Thoracic aorta (tissue), 2 donors: Measurements from ENCODE around the gene HPSE2. TPM values are rescaled to one million over a fixed set of nuclear protein-coding genes. Genes with fewer than 3 reads are reported as not detected.
A peak's percentile ranks its signal among the peaks of the same experiment; 100 is the strongest.

Source experiments
- ATAC-seq: fragments of 150-250 bp; one replicate; pipeline ENCODE4 v1.8.0; 2017; ENCODE audit warnings: low read depth; ENCODE audit not compliant: insufficient number of reproducible peaks, low FRiP score
- DNase-seq: peaks from one replicate; pipeline ENCODE4 v3.0.0-alpha.2; 2020; ENCODE audit warnings: low spot score
- H3K27ac ChIP-seq, 2 donors: fragments of 200-600 bp; sonication (generic); 1 replicate in 1 of 2; 2 replicates in 1 of 2; pipeline ENCODE4 v1.5.1; 2016; ENCODE audit warnings: mild to moderate bottlenecking in 2 of 2, moderate library complexity in 2 of 2
- H3K27me3 ChIP-seq: fragments of 200-600 bp; sonication (generic); replicated peaks from 2 replicates; pipeline ENCODE4 v1.6.0; 2016; ENCODE audit warnings: mild to moderate bottlenecking; ENCODE audit not compliant: insufficient read depth
- H3K36me3 ChIP-seq: fragments of 200-600 bp; sonication (generic); one replicate; pipeline ENCODE4 v1.5.1; 2016
- H3K4me1 ChIP-seq, 2 donors: fragments of 200-600 bp; sonication (generic); 1 replicate in 1 of 2; 2 replicates in 1 of 2; pipeline versions ENCODE4 v1.5.1 to v1.6.0; 2016; ENCODE audit warnings: low read depth in 2 of 2, mild to moderate bottlenecking in 1 of 2; ENCODE audit not compliant: control insufficient read depth in 1 of 2
- H3K4me3 ChIP-seq: fragments of 200-600 bp; sonication (generic); 2 replicates; pipeline ENCODE4 v1.5.1; 2016; ENCODE audit warnings: mild to moderate bottlenecking
- H3K9me3 ChIP-seq: fragments of 200-600 bp; sonication (generic); 2 replicates; pipeline ENCODE4 v1.5.1; 2016
- total RNA-seq, 2 donors: library from RNA; depleted of rRNA; stranded (reverse); fragments of >200 nt; gene quantifications; one replicate each; pipeline versions ENCODE4 v1.1.0 to v1.2.3, GENCODE V29; 2016
- TF ChIP-seq, protein P1 (sequence below): fragments of 200-600 bp; sonication (generic); IDR thresholded peaks from one replicate; pipeline ENCODE4 v1.5.1; 2019; ENCODE audit warnings: antibody characterized with exemption

The HPSE2 gene
- 1 to 10 TPM; 1.1 to 1.8 TPM for total RNA-seq

DNA sequence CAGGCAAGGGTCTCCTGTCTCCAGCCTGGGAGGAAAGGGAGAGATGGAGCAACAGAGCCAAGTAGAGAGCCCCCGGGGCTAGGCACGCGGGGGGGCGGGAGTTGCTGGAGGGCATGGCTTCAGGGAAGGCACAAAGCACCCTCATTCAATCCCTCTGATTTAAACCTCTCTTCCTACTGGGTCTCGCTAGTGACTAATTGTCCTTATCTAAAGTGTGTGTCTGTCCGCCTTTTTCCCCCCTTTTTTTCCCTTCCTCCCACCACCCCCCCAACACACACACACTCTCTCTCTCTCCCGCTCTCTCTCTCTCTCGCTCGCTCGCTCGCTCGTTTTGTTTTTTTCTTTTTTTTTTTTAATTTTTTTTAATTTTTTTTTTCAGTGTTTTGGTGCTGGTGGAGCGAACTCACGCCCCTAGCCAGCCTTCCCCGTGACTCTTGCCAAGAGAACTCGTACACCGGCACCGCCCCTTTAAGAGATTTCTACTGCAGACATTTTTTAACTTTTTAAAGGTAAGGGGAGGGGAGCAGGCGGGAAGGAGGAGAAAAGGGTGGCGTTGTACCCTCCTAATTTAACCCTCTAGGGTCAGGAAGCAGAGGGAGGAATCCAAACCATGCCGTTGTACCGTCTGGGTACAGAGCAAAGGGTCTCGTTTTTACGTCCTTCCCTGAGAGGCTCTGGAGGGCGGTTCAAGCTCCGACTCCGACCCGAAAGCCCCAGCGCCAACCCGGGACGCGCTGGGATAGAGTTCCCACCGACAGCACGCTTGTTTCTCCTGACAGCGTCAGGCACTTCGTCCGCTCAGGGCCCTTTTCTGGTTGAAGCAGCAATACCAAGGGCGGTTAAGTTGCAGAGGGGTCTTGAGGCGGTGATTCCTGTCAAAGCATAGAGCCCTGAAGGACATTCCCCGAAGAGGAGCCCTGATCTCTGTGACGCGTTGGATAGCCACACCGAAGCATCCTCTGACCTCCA, at the start of gene HPSE2:
Gene HPSE2, minus strand, starts transcription at position 195 of the 969 bp plus-strand sequence.
- H3K36me3 ChIP-seq, result no peaks in the 10 kb centered on the region
- no peaks in the 10 kb centered on the region for H3K9me3 ChIP-seq
- DNase-seq (no peak), ATAC-seq (no peak)
- H3K27ac ChIP-seq, result peak within 1 kb of the TSS; percentile 35 to 47
- peak within 1 kb of the TSS; percentile 79 for H3K4me3 ChIP-seq
- H3K4me1 ChIP-seq, result peaks cover 20 to 33% of the 10 kb centered on the region in 2 donors
- no peaks in the 10 kb centered on the region for H3K27me3 ChIP-seq
- TF ChIP-seq, protein P1, sequence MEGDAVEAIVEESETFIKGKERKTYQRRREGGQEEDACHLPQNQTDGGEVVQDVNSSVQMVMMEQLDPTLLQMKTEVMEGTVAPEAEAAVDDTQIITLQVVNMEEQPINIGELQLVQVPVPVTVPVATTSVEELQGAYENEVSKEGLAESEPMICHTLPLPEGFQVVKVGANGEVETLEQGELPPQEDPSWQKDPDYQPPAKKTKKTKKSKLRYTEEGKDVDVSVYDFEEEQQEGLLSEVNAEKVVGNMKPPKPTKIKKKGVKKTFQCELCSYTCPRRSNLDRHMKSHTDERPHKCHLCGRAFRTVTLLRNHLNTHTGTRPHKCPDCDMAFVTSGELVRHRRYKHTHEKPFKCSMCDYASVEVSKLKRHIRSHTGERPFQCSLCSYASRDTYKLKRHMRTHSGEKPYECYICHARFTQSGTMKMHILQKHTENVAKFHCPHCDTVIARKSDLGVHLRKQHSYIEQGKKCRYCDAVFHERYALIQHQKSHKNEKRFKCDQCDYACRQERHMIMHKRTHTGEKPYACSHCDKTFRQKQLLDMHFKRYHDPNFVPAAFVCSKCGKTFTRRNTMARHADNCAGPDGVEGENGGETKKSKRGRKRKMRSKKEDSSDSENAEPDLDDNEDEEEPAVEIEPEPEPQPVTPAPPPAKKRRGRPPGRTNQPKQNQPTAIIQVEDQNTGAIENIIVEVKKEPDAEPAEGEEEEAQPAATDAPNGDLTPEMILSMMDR, result no peak

DNA sequence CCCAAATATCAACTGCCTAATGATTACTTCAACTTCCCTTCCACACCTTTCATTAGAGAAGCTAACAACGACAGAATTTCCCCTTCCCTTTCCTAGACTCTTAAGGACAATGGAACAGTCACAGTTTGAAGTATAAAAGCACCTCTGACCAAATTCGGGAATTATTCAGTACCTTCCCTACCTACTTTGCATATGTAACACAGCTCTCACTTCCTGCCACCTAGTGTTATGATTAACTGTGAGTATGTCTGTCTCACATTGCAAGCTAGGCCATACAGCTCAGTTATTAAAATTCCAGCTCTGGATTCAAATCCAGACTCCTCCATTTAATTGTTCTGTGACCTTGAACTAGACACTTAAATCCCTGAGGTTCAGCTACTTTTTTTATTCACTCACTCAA, 44.8 kb upstream of the HPSE2 start:
- Histone ChIP-seq H3K27me3 (no peaks in the 10 kb centered on the region), H3K9me3 (no peaks in the 10 kb centered on the region), H3K36me3 (no peaks in the 10 kb centered on the region), H3K4me3 (no peak overlapping the region), H3K4me1 (no peaks in the 10 kb centered on the region), H3K27ac (no peak overlapping the region)
- DNase-seq (no peak), ATAC-seq (no peak)
- TF ChIP-seq, protein P1, result no peak

DNA sequence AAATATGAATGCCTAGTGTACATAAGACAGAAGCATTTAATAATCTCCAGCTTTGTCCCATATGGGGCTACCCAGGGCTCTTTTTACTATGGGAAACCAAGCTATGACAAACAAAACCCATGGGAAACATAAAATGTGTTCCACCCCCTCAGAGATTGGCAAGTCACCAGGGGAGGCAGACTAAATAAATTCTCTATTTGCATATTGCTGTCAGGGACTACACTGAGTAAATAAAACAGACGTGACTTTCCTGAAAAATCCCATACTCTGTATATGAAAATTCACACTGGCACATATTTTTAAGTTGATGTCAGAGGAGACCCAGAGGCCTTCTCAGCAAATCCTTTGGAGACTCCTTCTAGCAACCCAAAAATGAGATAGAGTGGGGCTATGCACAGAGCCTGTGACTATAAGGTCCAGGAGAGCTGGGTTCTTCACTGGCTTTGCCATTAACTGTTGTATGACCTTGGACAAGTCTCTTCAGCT, 44.0 kb upstream of the HPSE2 start:
- TF ChIP-seq, protein P1, result no peak
- no peaks in the 10 kb centered on the region for H3K27me3 ChIP-seq

DNA sequence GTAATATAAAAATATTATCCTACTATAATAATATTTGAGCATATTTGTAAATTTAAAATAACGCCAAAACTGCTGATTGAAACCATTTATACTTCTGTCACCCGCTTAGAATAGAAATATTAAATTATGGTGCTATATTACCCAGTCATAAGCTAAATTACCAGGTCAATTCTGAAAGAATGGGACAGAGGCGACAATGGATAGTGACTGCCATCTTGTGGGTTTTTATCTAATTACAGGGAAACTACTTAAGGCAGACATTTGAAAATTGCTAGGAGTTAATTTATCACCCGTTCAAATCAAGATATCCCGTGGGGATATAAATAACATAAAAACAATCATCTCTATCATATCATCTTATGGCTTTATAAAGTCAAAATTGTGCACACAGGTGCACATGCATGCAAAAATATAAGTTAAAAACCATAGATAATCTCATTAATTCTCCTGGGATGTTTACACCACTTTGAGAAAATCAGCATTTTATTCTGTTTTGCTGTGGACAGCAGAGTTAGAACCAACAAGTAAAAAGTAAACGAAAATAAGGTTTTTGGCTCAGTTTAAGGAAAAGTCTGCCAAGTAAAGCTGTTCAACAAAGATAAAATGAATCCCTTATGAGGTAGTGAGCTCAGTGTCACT, 41.3 kb upstream of the HPSE2 start:
- no peak overlapping the region for H3K27ac ChIP-seq
- H3K9me3 ChIP-seq, result no peaks in the 10 kb centered on the region
- DNase-seq (no peak), ATAC-seq (no peak)
- H3K4me3 ChIP-seq, result no peak overlapping the region
- no peaks in the 10 kb centered on the region for H3K36me3 ChIP-seq
- TF ChIP-seq, protein P1, result no peak
- no peaks in the 10 kb centered on the region for H3K27me3 ChIP-seq
- H3K4me1 ChIP-seq, result no peaks in the 10 kb centered on the region

More for the DNA sequence above, 44.0 kb upstream of the HPSE2 start:
- H3K4me3 ChIP-seq, result no peak overlapping the region
- H3K36me3 ChIP-seq, result no peaks in the 10 kb centered on the region
- H3K27ac ChIP-seq, result no peak overlapping the region
- ATAC-seq, result no peak
- no peak for DNase-seq
- H3K9me3 ChIP-seq, result no peaks in the 10 kb centered on the region
- H3K4me1 ChIP-seq, result no peaks in the 10 kb centered on the region

DNA sequence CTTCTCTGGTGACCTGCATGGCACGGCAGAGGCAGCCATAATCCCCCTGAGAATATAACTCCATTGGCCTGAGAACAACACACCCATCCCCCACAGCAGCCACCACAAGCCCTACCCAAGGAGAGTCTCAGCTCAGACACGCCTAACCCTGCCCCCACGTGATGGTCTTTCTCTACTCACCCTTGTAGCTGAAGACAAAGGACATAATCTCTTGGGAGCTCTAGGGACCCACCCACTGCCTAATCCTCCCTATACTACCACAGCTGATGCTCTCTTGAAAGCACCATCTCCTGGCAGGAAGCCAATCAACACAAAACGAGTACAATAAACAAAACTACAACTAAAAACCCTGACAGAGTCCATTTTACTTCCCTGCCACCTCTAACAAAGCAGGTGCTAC, 30.7 kb upstream of the HPSE2 start:
- H3K4me3 ChIP-seq, result no peak overlapping the region
- TF ChIP-seq, protein P1, result no peak
- no peak for ATAC-seq
- no peak for DNase-seq
- H3K4me1 ChIP-seq, result no peaks in the 10 kb centered on the region
- no peak overlapping the region for H3K27ac ChIP-seq
- no peaks in the 10 kb centered on the region for H3K36me3 ChIP-seq
- no peaks in the 10 kb centered on the region for H3K9me3 ChIP-seq
- no peaks in the 10 kb centered on the region for H3K27me3 ChIP-seq
